HepG2 (cell line): ENCODE measurements around the gene NFYC. TPM values are rescaled to one million over a fixed set of nuclear protein-coding genes. Genes with fewer than 3 reads are reported as not detected.

Experiments
- ATAC-seq: fragments of 200-7000 bp; cut with Tn5 transposase; 3 replicates; pipeline ENCODE4 v1.9.1; 2020; ENCODE audit warnings: mild to moderate bottlenecking, moderate library complexity
- BruUV-seq: library from RNA; stranded (reverse); fragments of 400-500 nt; replicated peaks from 2 replicates; lab custom pipeline; 2021; lab: Mats Ljungman, UMichigan
- CTCF ChIA-PET: fragments of 300-600 bp; formaldehyde crosslinking; extraction: SDS; loops from one replicate; lab custom pipeline; 2021; ENCODE audit warnings: low total read pairs, inconsistent platforms, low intra/inter-chr PET ratio; lab: Yijun Ruan, JAX
- POLR2A ChIA-PET: fragments of 350-600 bp; sonication (Branson Sonifier 250); formaldehyde crosslinking; loops from one replicate; lab custom pipeline; 2020; ENCODE audit warnings: antibody characterized with exemption, inconsistent platforms; lab: Yijun Ruan, JAX
- DNase-seq: peaks from one replicate; pipeline ENCODE4 v3.0.0-alpha.2; 2015; ENCODE audit warnings: low spot score
- FAIRE-seq: peaks from 3 replicates; lab custom pipeline; 2011; peaks lifted over from hg19 to GRCh38; lab: Jason Lieb, UNC
- H2AFZ ChIP-seq: one replicate; pipeline ENCODE4 v1.6.1; 2011; ENCODE audit warnings: low read length, inconsistent platforms
- H3K27ac ChIP-seq: fragments of 300-600 bp; 3 replicates; pipeline ENCODE4 v1.8.0; 2011; ENCODE audit warnings: mixed run types, mild to moderate bottlenecking, mixed read lengths, low read length, inconsistent platforms; ENCODE audit not compliant: insufficient read depth; ENCODE audit errors: extremely low read length
- H3K27me3 ChIP-seq, 2 experiments: fragments of 200-600 bp in 1 of 2; 2 replicates in 1 of 2; 3 replicates in 1 of 2; pipeline versions ENCODE4 v1.6.0 to v1.8.0; 2011; ENCODE audit warnings: low read length in 2 of 2, mild to moderate bottlenecking in 2 of 2, moderate library complexity in 2 of 2, inconsistent platforms in 1 of 2; ENCODE audit not compliant: insufficient read depth in 2 of 2, control insufficient read depth in 1 of 2
- H3K36me3 ChIP-seq, 2 experiments: fragments of 200-600 bp in 1 of 2; replicated peaks in 1 of 2; 2 replicates in 1 of 2; 3 replicates in 1 of 2; pipeline versions ENCODE4 v1.5.1 to v1.8.0; 2011; ENCODE audit warnings: low read length in 2 of 2, inconsistent platforms in 1 of 2; ENCODE audit not compliant: insufficient read depth in 2 of 2, control insufficient read depth in 1 of 2
- H3K4me1 ChIP-seq: 2 replicates; pipeline ENCODE4 v1.5.1; 2012; ENCODE audit warnings: low read length, inconsistent platforms; ENCODE audit not compliant: insufficient read depth
- H3K4me2 ChIP-seq: 2 replicates; pipeline ENCODE4 v1.6.0; 2011; ENCODE audit warnings: low read depth, low read length, inconsistent platforms
- H3K4me3 ChIP-seq, 3 experiments: fragments of 200-600 bp in 1 of 3; sonication (generic), shearing (Covaris generic) in 1 of 3; replicated peaks in 1 of 3; 2 replicates each; pipeline ENCODE4 v1.5.1; 2011 to 2016; ENCODE audit warnings: low read length in 3 of 3, inconsistent platforms in 2 of 3, low read depth in 2 of 3, mild to moderate bottlenecking in 2 of 3, control low read depth in 1 of 3, mixed read lengths in 1 of 3; ENCODE audit not compliant: insufficient read depth in 1 of 3
- H3K79me2 ChIP-seq: one replicate; pipeline ENCODE4 v1.6.1; 2011; ENCODE audit warnings: low read length, inconsistent platforms; ENCODE audit not compliant: insufficient read depth
- H3K9ac ChIP-seq: 2 replicates; pipeline ENCODE4 v1.6.0; 2011; ENCODE audit warnings: mild to moderate bottlenecking, low read depth, low read length, inconsistent platforms; ENCODE audit not compliant: insufficient read depth
- H3K9me3 ChIP-seq: 2 replicates; pipeline ENCODE4 v1.5.1; 2012; ENCODE audit warnings: mild to moderate bottlenecking, low read length
- H4K20me1 ChIP-seq: 2 replicates; pipeline ENCODE4 v1.6.0; 2011; ENCODE audit warnings: inconsistent platforms, mild to moderate bottlenecking, low read length, moderate library complexity; ENCODE audit not compliant: insufficient read depth
- BORCS8-MEF2B ChIP-seq: sonication (generic); formaldehyde crosslinking; IDR thresholded peaks from 2 replicates; pipeline ENCODE4 v1.8.0; 2022; ENCODE audit warnings: mild to moderate bottlenecking, missing genetic modification reagents
- CBX1 ChIP-seq: IDR thresholded peaks from one replicate; pipeline ENCODE4 v1.6.1; 2016; ENCODE audit warnings: antibody characterized with exemption, low read depth
- DBP ChIP-seq: sonication (generic); formaldehyde crosslinking; IDR thresholded peaks from 2 replicates; pipeline ENCODE4 v1.4.0; 2020; ENCODE audit warnings: missing genetic modification reagents; ENCODE audit errors: not compliant biosample characterization
- EEA1 ChIP-seq: sonication (generic); formaldehyde crosslinking; IDR thresholded peaks from 2 replicates; pipeline ENCODE4 v1.5.1; 2020; ENCODE audit warnings: mild to moderate bottlenecking, missing genetic modification reagents, borderline replicate concordance
- FOXJ3 ChIP-seq: sonication (generic); formaldehyde crosslinking; IDR thresholded peaks from 2 replicates; pipeline ENCODE4 v1.4.0; 2020; ENCODE audit warnings: missing genetic modification reagents, mild to moderate bottlenecking, borderline replicate concordance
- HNRNPLL ChIP-seq: fragments of 200-400 bp; formaldehyde crosslinking; IDR thresholded peaks from 2 replicates; pipeline ENCODE4 v1.6.1; 2017; ENCODE audit warnings: mild to moderate bottlenecking, low read depth, low read length; ENCODE audit not compliant: poor library complexity, severe bottlenecking
- KLF11 ChIP-seq: IDR thresholded peaks from 2 replicates; pipeline ENCODE4 v1.6.1; 2016; ENCODE audit warnings: missing compliant biosample characterization
- MATR3 ChIP-seq: sonication (generic); formaldehyde crosslinking; IDR thresholded peaks from 2 replicates; pipeline ENCODE4 v1.4.0; 2020; ENCODE audit warnings: missing genetic modification reagents
- MXD3 ChIP-seq: IDR thresholded peaks from 2 replicates; pipeline ENCODE4 v1.6.1; 2016; ENCODE audit warnings: mild to moderate bottlenecking, missing biosample characterization, missing genetic modification reagents
- NCOA1 ChIP-seq: sonication (generic); formaldehyde crosslinking; IDR thresholded peaks from 2 replicates; pipeline ENCODE4 v1.9.0; 2021; ENCODE audit warnings: missing genetic modification reagents
- TAF1 ChIP-seq: sonication (generic); formaldehyde crosslinking; IDR thresholded peaks from 2 replicates; pipeline ENCODE4 v1.4.0; 2020; ENCODE audit warnings: missing genetic modification reagents
- THAP9 ChIP-seq: sonication (generic); formaldehyde crosslinking; IDR thresholded peaks from 2 replicates; pipeline ENCODE4; 2020; ENCODE audit warnings: missing genetic modification reagents, mild to moderate bottlenecking, borderline replicate concordance
- TOPORS ChIP-seq: sonication (generic); formaldehyde crosslinking; IDR thresholded peaks from 2 replicates; pipeline ENCODE4 v1.8.0; 2023; ENCODE audit warnings: mild to moderate bottlenecking, missing genetic modification reagents
- ZNF20 ChIP-seq: sonication (generic); formaldehyde crosslinking; IDR thresholded peaks from 2 replicates; pipeline ENCODE4 v1.4.0; 2020; ENCODE audit warnings: mild to moderate bottlenecking, moderate library complexity, missing genetic modification reagents
- ZNF362 ChIP-seq: sonication (generic); formaldehyde crosslinking; IDR thresholded peaks from 2 replicates; pipeline ENCODE4 v1.4.0; 2020; ENCODE audit warnings: missing genetic modification reagents, mild to moderate bottlenecking, borderline replicate concordance
- ZNF564 ChIP-seq: sonication (generic); formaldehyde crosslinking; IDR thresholded peaks from 2 replicates; pipeline ENCODE4 v1.8.1; 2023; ENCODE audit warnings: mild to moderate bottlenecking, missing genetic modification reagents
- WGBS: methylation state at CpG from one replicate; pipeline ENCODE4 v1.1.6; 2017; ENCODE audit warnings: low lambda C conversion rate; 5-methylcytosine and 5-hydroxymethylcytosine counted together
- in situ Hi-C: cut with HindIII; loops from 2 replicates; pipeline ENCODE4 v1.10.0; 2017; ENCODE audit warnings: low pct_unique_long_range_greater_than_20kb; ENCODE audit not compliant: extremely low pct_ligation_motif_present
- intact Hi-C: fragments of 100-400 bp; cut with micrococcal nuclease; formaldehyde crosslinking; loops from one replicate; pipeline ENCODE4 v1.10.0; 2022; ENCODE audit not compliant: unreplicated experiment
- polyA plus RNA-seq, 8 experiments: library from polyadenylated mRNA; depleted of rRNA in 3 of 8; stranded (reverse) in 7 of 8; unstranded in 1 of 8; fragments of >200 nt; fragmentation: Illumina TruSeq in 4 of 8; extraction: Trizol in 4 of 8; gene quantifications; 2 replicates each; pipeline versions ENCODE4 v1.2.1 to v1.2.3, GENCODE V29; 2011 to 2016; ENCODE audit warnings: low read depth in 4 of 8, missing spikeins in 1 of 8, mixed read lengths in 1 of 8; ENCODE audit not compliant: insufficient read depth in 1 of 8
- total RNA-seq, 5 experiments: library from RNA; depleted of rRNA; stranded (reverse); fragments of >200 nt; fragmentation: Illumina TruSeq; extraction: Trizol; gene quantifications; 2 replicates each; pipeline ENCODE4 v1.2.3, GENCODE V29; 2016; ENCODE audit warnings: low read depth in 1 of 5
- TF ChIP-seq, protein P1 (sequence below): sonication (generic); formaldehyde crosslinking; conservative IDR thresholded peaks from 2 replicates; pipeline ENCODE4 v1.8.1; 2023; ENCODE audit warnings: missing genetic modification reagents
- TF ChIP-seq, protein P2 (sequence below): sonication (generic); formaldehyde crosslinking; IDR thresholded peaks from 2 replicates; pipeline ENCODE4 v1.4.0; 2020; ENCODE audit warnings: missing genetic modification reagents, low read depth, mild to moderate bottlenecking, borderline replicate concordance

NFYC gene
- total and polyA plus RNA-seq, 2 of the 13 experiments (the other 11 are each of a cell fraction or from before 2014, with no cell fraction given), result 33.9 to 73.7 TPM

DNA sequence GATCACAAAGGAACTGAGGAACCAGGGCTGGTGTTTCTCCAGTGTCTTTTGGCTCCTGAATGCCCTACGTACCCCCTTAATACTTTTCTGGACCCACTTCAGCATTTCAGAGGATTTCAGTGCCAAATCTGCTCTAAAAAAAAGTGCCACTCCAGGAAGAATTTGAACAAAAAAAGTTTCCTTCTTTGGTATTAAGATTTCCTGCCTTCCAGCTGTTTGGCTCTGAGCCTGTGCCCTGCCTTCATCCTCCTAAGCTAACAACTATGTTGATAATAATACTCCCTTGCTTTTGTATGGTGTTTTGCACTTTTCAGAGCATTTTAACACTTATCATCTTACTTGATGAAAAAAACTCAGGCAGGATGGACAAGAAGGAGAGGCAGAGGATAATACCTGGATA, 15.0 kb upstream of the NFYC start:
- Histone ChIP-seq H4K20me1 (no peaks in the 10 kb centered on the region), H3K4me3 (no peak overlapping the region), H2AFZ (no peak overlapping the region), H3K4me2 (no peak overlapping the region), H3K9me3 (no peaks in the 10 kb centered on the region), H3K4me1 (peaks cover 21% of the 10 kb centered on the region), H3K9ac (no peak overlapping the region), H3K27me3 (no peaks in the 10 kb centered on the region), H3K27ac (no peak overlapping the region), H3K36me3 (no peaks in the 10 kb centered on the region), H3K79me2 (no peaks in the 10 kb centered on the region)
- intact Hi-C loops, result no loop called here
- DNase-seq (no peak), FAIRE-seq (no peak), ATAC-seq (no peak)
- no TSS peak for BruUV-seq
- ChIA-PET POLR2A (no interaction called here), CTCF (no interaction called here)
- 33% methylated on average over 1 of the region's 1 CpG for WGBS
- in situ Hi-C loops, result no loop called here
- TF ChIP-seq CBX1 (no peak), KLF11 (CRISPR knock-in tag) (no peak), DBP (CRISPR knock-in tag) (no peak), ZNF564 (CRISPR knock-in tag) (no peak), BORCS8-MEF2B (no peak), NCOA1 (no peak), ZNF20 (CRISPR knock-in tag) (no peak), EEA1 (CRISPR knock-in tag) (no peak), HNRNPLL (no peak), MXD3 (no peak), TAF1 (CRISPR knock-in tag) (no peak), MATR3 (CRISPR knock-in tag) (no peak), FOXJ3 (no peak), TOPORS (no peak), ZNF362 (no peak), THAP9 (CRISPR knock-in tag) (no peak)
- TF ChIP-seq, protein P1, sequence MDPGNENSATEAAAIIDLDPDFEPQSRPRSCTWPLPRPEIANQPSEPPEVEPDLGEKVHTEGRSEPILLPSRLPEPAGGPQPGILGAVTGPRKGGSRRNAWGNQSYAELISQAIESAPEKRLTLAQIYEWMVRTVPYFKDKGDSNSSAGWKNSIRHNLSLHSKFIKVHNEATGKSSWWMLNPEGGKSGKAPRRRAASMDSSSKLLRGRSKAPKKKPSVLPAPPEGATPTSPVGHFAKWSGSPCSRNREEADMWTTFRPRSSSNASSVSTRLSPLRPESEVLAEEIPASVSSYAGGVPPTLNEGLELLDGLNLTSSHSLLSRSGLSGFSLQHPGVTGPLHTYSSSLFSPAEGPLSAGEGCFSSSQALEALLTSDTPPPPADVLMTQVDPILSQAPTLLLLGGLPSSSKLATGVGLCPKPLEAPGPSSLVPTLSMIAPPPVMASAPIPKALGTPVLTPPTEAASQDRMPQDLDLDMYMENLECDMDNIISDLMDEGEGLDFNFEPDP (CRISPR knock-in tag), result no peak
- TF ChIP-seq, protein P2, sequence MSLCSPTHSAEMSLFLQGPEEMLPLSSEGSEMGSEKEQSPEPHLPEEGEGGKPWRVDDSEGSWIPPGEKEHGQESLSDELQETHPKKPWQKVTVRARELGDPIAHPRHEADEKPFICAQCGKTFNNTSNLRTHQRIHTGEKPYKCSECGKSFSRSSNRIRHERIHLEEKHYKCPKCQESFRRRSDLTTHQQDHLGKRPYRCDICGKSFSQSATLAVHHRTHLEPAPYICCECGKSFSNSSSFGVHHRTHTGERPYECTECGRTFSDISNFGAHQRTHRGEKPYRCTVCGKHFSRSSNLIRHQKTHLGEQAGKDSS (CRISPR knock-in tag), result no peak
